Neuronal stem cell (in vitro differentiated cells): ENCODE results near the gene CALHM6.

Source experiments
- DNase-seq: peaks from one replicate; pipeline ENCODE4 v3.0.0-alpha.2; 2013; ENCODE audit warnings: low spot score
- H2AFZ ChIP-seq: one replicate; pipeline ENCODE4 v1.6.1; 2013; ENCODE audit warnings: mild to moderate bottlenecking, low read length, inconsistent platforms
- H2AK5ac ChIP-seq: 2 replicates; pipeline ENCODE4 v1.6.1; 2013; ENCODE audit warnings: low read depth, mild to moderate bottlenecking, inconsistent platforms, low read length, moderate library complexity, mixed read lengths
- H2BK120ac ChIP-seq: 2 replicates; pipeline ENCODE4 v1.6.1; 2013; ENCODE audit warnings: low read depth, mild to moderate bottlenecking, inconsistent platforms, low read length, moderate library complexity, mixed read lengths
- H2BK12ac ChIP-seq: one replicate; pipeline ENCODE4 v1.6.1; 2013; ENCODE audit warnings: low read length, inconsistent platforms
- H2BK15ac ChIP-seq: 2 replicates; pipeline ENCODE4 v1.6.1; 2013; ENCODE audit warnings: mild to moderate bottlenecking, low read length, inconsistent platforms, mixed read lengths
- H2BK5ac ChIP-seq: one replicate; pipeline ENCODE4 v1.6.1; 2013; ENCODE audit warnings: inconsistent platforms, mild to moderate bottlenecking, low read length, moderate library complexity
- H3K14ac ChIP-seq: one replicate; pipeline ENCODE4 v1.6.1; 2013; ENCODE audit warnings: low read length, inconsistent platforms
- H3K18ac ChIP-seq: 2 replicates; pipeline ENCODE4 v1.6.1; 2013; ENCODE audit warnings: low read length, inconsistent platforms
- H3K23ac ChIP-seq: 2 replicates; pipeline ENCODE4 v1.6.1; 2013; ENCODE audit warnings: low read depth, mild to moderate bottlenecking, mixed read lengths, low read length, inconsistent platforms; ENCODE audit not compliant: poor library complexity
- H3K27ac ChIP-seq: replicated peaks from 3 replicates; pipeline ENCODE4 v1.5.1; 2013; ENCODE audit warnings: low read length, inconsistent platforms
- H3K27me3 ChIP-seq, 3 experiments: 2 replicates each; pipeline ENCODE4 v1.6.1; 2013; ENCODE audit warnings: low read length in 3 of 3, mild to moderate bottlenecking in 2 of 3, inconsistent platforms in 1 of 3, low read depth in 1 of 3, mixed read lengths in 1 of 3, moderate library complexity in 1 of 3; ENCODE audit not compliant: control insufficient read depth in 3 of 3, insufficient read depth in 3 of 3
- H3K36me3 ChIP-seq, 2 donors: replicated peaks in 1 of 2; 2 replicates each; pipeline ENCODE4 v1.6.1; 2013; ENCODE audit warnings: low read length in 2 of 2; ENCODE audit not compliant: control insufficient read depth in 2 of 2, insufficient read depth in 2 of 2
- H3K4ac ChIP-seq: 2 replicates; pipeline ENCODE4 v1.6.1; 2013; ENCODE audit warnings: inconsistent platforms, mild to moderate bottlenecking, low read length, moderate library complexity
- H3K4me1 ChIP-seq, 2 donors: 1 replicate in 1 of 2; 2 replicates in 1 of 2; pipeline ENCODE4 v1.6.1; 2013; ENCODE audit warnings: low read length in 2 of 2, low read depth in 1 of 2; ENCODE audit not compliant: control insufficient read depth in 2 of 2, insufficient read depth in 1 of 2
- H3K4me2 ChIP-seq: one replicate; pipeline ENCODE4 v1.6.1; 2013; ENCODE audit warnings: mild to moderate bottlenecking, low read length, inconsistent platforms; ENCODE audit not compliant: insufficient read depth, poor library complexity, severe bottlenecking
- H3K4me3 ChIP-seq, 2 donors: 2 replicates each; pipeline ENCODE4 v1.5.1; 2013; ENCODE audit warnings: low read length in 2 of 2, mild to moderate bottlenecking in 2 of 2, inconsistent platforms in 1 of 2, moderate library complexity in 1 of 2
- H3K79me1 ChIP-seq: one replicate; pipeline ENCODE4 v1.6.1; 2013; ENCODE audit warnings: low read depth, mild to moderate bottlenecking, inconsistent platforms, low read length, moderate library complexity
- H3K9ac ChIP-seq: one replicate; pipeline ENCODE4 v1.6.1; 2013; ENCODE audit warnings: mild to moderate bottlenecking, low read depth, low read length, inconsistent platforms; ENCODE audit not compliant: poor library complexity
- H3K9me3 ChIP-seq, 2 donors: replicated peaks in 1 of 2; 2 replicates each; pipeline versions ENCODE3 to v1.6.1; 2013; ENCODE audit warnings: low read length in 2 of 2, mild to moderate bottlenecking in 2 of 2, inconsistent platforms in 1 of 2, low read depth in 1 of 2, mixed read lengths in 1 of 2, moderate library complexity in 1 of 2; ENCODE audit not compliant: control insufficient read depth in 2 of 2, insufficient read depth in 1 of 2
- H4K8ac ChIP-seq: one replicate; pipeline ENCODE4 v1.6.1; 2013; ENCODE audit warnings: low read depth, mild to moderate bottlenecking, inconsistent platforms, low read length, moderate library complexity
- H4K91ac ChIP-seq: one replicate; pipeline ENCODE4 v1.6.1; 2013; ENCODE audit warnings: low read length, low read depth, mild to moderate bottlenecking, inconsistent platforms; ENCODE audit not compliant: poor library complexity
- WGBS, 2 donors: extraction: QIAGEN DNeasy Blood & Tissue Kit; methylation state at CpG; one replicate each; pipeline ENCODE4 v1.1.7; 2013; ENCODE audit warnings: missing lambda C conversion rate in 2 of 2, mixed read lengths in 1 of 2; ENCODE audit not compliant: insufficient read length in 2 of 2, insufficient replicate concordance in 1 of 2; ENCODE audit errors: extremely low coverage in 2 of 2; 5-methylcytosine and 5-hydroxymethylcytosine counted together

Gene CALHM6

DNA sequence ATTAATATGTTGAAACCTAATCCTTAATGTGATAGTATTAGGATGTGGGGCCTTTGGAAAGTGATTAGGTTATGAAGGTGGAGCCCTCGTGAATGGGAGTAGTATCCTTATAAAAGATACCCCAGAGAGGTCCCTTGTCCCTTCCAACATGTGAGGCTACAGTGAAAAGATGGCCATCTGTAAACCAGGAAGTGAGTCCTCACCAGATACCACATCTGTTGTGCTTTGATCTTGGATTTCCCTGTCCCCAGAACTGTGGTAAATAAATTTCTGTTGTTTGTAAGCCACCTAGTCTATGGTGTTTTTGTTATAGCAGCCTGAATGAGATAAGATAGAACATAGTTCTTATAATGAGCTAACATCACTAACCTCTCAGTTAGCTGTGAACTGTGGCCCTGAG is 16.6 kb upstream of the CALHM6 start:
- Histone ChIP-seq H3K18ac (no peak overlapping the region), H3K14ac (no peak overlapping the region)

DNA sequence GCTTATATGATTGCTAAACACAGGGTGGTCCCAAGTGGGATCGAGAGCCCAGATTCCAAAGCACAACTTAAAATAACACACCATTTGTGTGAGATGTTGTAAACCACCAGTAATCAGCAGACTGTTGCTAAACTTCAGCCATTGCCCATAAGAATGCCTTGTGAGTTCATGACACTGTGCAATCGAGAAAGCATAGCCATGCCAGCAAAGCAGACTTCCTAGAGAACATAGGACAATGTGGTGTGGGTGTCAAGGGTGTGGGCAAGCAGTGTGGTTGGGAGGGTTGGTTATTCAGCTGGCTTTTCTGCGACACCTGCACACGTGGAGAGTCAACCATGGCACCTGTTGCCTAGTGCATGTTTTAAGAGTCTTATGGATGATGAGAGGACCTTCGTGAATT is 16.1 kb upstream of the CALHM6 start:
- no peak overlapping the region for H4K91ac ChIP-seq
- H3K4me2 ChIP-seq: no peak overlapping the region
- H3K79me1 ChIP-seq: no peaks in the 10 kb centered on the region
- no peak overlapping the region for H3K9ac ChIP-seq
- H2BK15ac ChIP-seq: no peak overlapping the region
- no peak overlapping the region for H3K27ac ChIP-seq
- no peak overlapping the region for H2AFZ ChIP-seq
- H2AK5ac ChIP-seq: no peak overlapping the region
- no peak overlapping the region for H4K8ac ChIP-seq
- H3K4me1 ChIP-seq: peaks cover 0 to 11% of the 10 kb centered on the region in 2 donors
- H3K4ac ChIP-seq: no peak overlapping the region
- H3K23ac ChIP-seq: no peak overlapping the region
- H2BK5ac ChIP-seq: no peak overlapping the region
- H3K4me3 ChIP-seq: no peak overlapping the region
- H2BK12ac ChIP-seq: no peak overlapping the region
- no peak overlapping the region for H3K18ac ChIP-seq
- H2BK120ac ChIP-seq: no peak overlapping the region
- WGBS, 2 donors: no CpG with 5 or more reads among the region's 5 CpGs
- no peaks in the 10 kb centered on the region for H3K36me3 ChIP-seq
- DNase-seq: no peak
- H3K27me3 ChIP-seq: no peaks in the 10 kb centered on the region
- H3K9me3 ChIP-seq: no peaks in the 10 kb centered on the region
- H3K14ac ChIP-seq: no peak overlapping the region

More for the DNA sequence above, 16.6 kb upstream of the CALHM6 start:
- Histone ChIP-seq H4K8ac (no peak overlapping the region), H2BK5ac (no peak overlapping the region), H3K79me1 (no peaks in the 10 kb centered on the region), H4K91ac (no peak overlapping the region), H3K9me3 (no peaks in the 10 kb centered on the region), H3K4me1 (peaks cover 0 to 15% of the 10 kb centered on the region in 2 donors), H2BK120ac (no peak overlapping the region), H3K23ac (no peak overlapping the region), H2AFZ (peak overlapping the region; percentile 8), H3K4me2 (no peak overlapping the region), H2BK15ac (no peak overlapping the region), H3K27me3 (no peaks in the 10 kb centered on the region), H3K4ac (no peak overlapping the region), H2AK5ac (no peak overlapping the region), H3K9ac (no peak overlapping the region), H3K36me3 (no peaks in the 10 kb centered on the region), H3K27ac (no peak overlapping the region), H3K4me3 (no peak overlapping the region), H2BK12ac (no peak overlapping the region)
- WGBS, 2 donors: no CpG with 5 or more reads among the region's 1 CpG
- DNase-seq: no peak

- H3K9me3 ChIP-seq: no peaks in the 10 kb centered on the region
- H3K9ac ChIP-seq: no peak overlapping the region
- H2AFZ ChIP-seq: no peak overlapping the region
- H3K18ac ChIP-seq: no peak overlapping the region
- no peak overlapping the region for H4K91ac ChIP-seq
- WGBS, 2 donors: no CpG with 5 or more reads among the region's 1 CpG
- H3K4me3 ChIP-seq: no peak overlapping the region
- no peak overlapping the region for H3K27ac ChIP-seq
- DNase-seq: no peak
- no peak overlapping the region for H2BK15ac ChIP-seq
- no peaks in the 10 kb centered on the region for H3K27me3 ChIP-seq
- no peak overlapping the region for H3K4ac ChIP-seq
- no peak overlapping the region for H3K23ac ChIP-seq
- no peak overlapping the region for H4K8ac ChIP-seq
- H3K14ac ChIP-seq: no peak overlapping the region
- peaks cover 2 to 15% of the 10 kb centered on the region in 2 donors for H3K4me1 ChIP-seq
- H2BK120ac ChIP-seq: no peak overlapping the region
- H2AK5ac ChIP-seq: no peak overlapping the region
- H3K79me1 ChIP-seq: no peaks in the 10 kb centered on the region
- H2BK5ac ChIP-seq: no peak overlapping the region
- H2BK12ac ChIP-seq: no peak overlapping the region
- no peak overlapping the region for H3K4me2 ChIP-seq
- no peaks in the 10 kb centered on the region for H3K36me3 ChIP-seq
These were observed 14.8 kb upstream of the CALHM6 start for GRCh38 chr6:116446399-116446798.

DNA sequence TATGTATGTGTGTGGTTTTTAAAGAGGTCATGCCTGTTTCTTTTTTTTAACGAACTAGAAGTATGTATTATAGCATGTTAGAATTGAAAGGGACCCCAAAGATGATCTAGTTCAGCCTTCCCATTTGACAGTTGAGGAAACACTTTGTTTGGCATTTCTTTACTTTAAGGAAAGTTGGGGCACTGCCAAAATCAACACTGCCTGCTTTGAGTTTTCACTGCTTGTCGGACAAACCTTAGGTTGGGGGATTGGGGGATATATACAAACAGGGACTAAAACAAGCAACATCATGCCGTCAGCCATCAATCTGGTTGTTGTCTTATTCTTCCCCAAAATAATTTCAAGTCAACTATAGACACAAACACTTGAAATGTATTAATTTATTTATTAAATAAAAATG is 14.1 kb upstream of the CALHM6 start:
- Histone ChIP-seq H3K27me3 (no peaks in the 10 kb centered on the region), H2BK15ac (no peak overlapping the region), H3K27ac (no peak overlapping the region), H3K23ac (no peak overlapping the region), H2AFZ (no peak overlapping the region), H4K8ac (no peak overlapping the region), H2BK12ac (no peak overlapping the region), H4K91ac (no peak overlapping the region), H3K9ac (no peak overlapping the region), H2BK120ac (no peak overlapping the region), H3K4me2 (no peak overlapping the region), H2AK5ac (no peak overlapping the region), H3K18ac (no peak overlapping the region), H3K4me3 (no peak overlapping the region), H3K36me3 (no peaks in the 10 kb centered on the region), H3K4me1 (peaks cover 2 to 15% of the 10 kb centered on the region in 2 donors), H3K79me1 (no peaks in the 10 kb centered on the region), H2BK5ac (no peak overlapping the region), H3K4ac (no peak overlapping the region), H3K14ac (no peak overlapping the region), H3K9me3 (no peaks in the 10 kb centered on the region)
- DNase-seq: no peak
- no CpG with 5 or more reads among the region's 3 CpGs for WGBS, 2 donors
